NCI-H748 treated with DMSO at 0.1 percent for 48 hours (cell line): ENCODE results near the gene SPECC1.

Source experiments
- DNase-seq: peaks from one replicate; lab custom pipeline; 2025; lab: John Stamatoyannopoulos, UW

Gene SPECC1

DNA sequence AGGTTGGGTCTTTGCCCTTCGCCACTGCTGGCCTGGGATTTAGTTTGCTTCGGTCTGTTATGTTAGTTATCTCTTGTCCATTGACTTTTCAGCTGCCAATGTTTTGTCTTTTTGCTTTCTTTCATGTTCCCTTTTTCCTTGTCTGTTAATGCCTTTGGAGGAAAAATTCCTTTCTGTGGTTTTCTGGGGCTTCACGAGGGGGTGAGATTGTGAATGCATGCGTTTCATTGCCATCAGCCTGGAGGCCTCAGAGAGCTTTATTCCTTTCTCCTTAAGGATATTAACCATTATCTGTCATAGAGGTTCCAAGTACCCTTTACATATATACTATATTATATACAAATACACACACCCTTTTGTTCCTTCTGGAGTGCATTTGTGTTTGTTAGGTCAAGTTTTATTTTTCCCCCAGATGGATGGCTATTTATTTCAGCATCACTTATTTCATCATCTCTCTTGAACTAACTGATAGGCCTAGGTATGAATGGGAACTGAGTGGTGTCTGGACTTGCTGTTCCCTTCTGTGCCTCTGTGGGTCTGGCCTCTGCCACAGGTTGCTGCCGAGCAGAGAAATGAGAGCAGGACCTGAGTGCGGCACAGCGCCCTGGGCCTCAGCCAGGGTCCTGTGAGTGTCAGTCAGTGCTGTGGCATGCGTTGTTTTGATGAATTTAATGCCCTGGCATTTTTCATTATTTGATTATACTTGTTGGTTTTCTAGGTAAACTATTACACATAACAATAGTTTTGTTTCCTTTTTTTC, 264.8 kb downstream of the SPECC1 start:
- DNase-seq, result no peak

DNA sequence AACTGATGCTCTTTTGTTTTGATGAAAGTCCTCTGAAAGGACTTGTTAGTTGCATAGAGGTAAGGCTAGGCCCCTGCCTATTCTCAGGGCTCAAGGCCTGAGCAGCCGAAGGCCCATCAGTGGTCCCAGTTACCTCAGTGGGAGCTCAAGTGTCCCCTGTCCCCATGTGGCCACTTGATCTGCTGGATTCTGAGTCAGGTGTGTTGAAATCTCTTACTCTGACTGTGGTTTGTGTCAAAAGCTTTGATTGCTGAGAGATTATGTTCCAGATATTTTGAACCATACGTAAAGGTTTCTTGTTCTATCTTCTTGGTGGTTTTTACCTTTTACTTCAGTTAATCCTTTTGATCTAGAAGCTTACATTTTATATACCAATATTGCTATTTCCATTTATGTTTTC, 266.5 kb downstream of the SPECC1 start:
- DNase-seq, result no peak

DNA sequence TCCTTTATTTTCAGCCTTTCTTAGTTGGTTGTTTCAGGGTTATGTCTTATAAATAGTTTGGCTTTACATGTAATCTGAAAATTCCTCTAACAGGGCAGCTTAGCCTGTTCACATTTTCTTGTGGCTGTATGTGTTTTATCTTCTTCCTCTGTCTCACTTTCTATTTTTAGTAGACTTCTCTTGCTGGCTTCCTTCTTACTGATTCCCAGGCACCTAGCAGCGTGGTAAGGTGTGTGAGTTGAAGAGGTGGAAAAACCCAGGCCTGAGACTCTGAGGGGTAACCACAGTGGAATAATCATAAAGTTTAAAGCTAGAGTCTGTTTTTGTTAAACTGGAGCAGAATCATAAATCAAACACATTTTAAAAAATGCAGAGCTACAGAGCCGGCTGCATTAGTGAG, 267.3 kb downstream of the SPECC1 start:
- no peak for DNase-seq

DNA sequence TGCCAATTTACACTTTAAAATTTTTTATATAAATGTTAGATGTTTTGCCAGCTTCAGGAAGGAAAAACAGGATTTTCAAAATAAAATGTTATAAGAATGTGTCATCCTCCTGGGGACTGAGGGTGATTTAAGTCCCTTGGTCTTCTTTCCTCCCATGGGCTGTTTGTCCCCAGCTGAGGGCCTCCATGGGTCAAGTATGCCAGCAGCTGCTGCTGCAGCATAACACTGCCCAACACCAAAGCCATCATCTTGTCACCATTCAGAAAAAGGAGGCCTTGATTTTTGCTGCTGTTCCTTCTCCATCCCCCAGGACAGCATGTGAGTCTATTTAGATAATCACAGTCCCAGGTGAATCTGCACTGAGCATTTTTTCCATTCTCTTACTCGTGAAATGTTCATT, 269.6 kb downstream of the SPECC1 start:
- DNase-seq, result no peak

DNA sequence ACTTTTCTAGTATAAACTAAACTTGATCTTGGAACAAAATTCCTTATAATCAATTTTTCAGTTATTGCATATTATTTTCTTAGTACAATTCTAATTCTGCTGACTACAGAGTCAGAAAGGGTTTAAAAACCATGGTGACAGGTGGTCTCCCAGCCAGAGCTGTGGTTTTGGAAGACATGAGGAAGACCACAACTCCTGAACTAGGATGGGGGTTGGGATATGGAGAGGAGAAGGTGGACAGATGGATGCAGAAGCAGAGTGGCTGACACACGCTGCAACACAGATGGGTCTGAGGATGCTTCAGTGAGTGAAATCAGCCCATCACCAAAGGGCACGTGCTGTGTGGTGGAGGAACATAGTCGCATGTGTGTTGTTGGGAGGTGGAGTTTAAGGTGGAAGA, 270.5 kb downstream of the SPECC1 start:
- DNase-seq, result no peak

DNA sequence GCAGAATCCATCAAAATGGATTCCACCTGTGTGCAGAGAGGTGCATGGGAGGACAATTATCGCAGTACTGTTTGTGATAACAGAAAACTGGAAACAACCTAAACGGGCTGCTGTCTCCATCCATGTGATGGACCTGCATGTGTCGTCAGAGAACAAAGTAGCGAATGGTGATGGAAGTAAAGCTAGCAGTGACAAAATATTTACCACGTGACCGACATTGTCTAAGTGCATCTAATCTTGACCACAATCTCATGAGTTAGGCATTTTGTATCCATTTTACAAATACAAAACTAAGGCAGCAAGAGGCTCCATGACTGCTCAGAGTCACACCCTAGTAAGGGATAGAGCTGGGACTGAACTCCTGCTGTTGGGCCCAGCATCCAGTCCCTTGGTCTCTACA, 270.9 kb downstream of the SPECC1 start:
- DNase-seq, result no peak

DNA sequence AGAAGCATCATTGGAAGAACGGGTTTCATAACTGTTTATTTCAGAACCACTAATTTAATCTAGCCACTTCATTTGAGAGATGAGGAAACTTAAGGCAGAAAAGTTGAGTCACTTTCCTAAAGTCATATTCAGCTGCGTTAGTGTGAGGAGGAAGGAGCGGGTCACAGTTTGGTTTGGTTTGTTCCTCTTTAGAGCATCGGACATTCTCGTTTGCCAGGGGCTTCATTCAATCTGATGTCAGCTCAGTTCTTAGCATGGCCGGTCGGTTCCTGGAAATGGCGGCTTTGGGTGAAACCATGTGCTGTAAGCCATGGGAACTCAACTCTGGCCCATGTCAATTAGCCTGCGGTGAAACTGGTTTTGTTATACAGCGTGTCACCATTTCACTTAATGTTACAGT, 271.7 kb downstream of the SPECC1 start:
- no peak for DNase-seq

DNA sequence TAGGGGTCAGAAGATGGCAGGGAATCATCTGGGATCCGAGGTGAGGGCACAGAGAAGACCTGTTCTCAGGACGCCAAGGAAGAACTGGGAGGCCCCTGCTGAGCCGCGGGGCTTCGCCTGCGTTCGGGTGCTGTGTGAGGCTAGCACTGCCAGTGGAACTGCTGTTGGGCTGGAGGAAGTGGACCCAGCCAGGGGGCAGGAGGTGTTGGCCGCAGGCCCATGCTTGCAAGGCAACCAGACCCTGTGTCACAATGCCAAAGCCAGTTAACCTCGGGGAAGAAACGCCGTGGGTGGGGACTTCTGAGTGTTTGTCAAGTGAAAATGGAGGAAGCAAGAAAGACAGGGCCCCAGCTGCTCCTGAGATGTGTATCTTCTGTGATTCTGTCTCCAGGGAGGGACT, 272.7 kb downstream of the SPECC1 start:
- no peak for DNase-seq

DNA sequence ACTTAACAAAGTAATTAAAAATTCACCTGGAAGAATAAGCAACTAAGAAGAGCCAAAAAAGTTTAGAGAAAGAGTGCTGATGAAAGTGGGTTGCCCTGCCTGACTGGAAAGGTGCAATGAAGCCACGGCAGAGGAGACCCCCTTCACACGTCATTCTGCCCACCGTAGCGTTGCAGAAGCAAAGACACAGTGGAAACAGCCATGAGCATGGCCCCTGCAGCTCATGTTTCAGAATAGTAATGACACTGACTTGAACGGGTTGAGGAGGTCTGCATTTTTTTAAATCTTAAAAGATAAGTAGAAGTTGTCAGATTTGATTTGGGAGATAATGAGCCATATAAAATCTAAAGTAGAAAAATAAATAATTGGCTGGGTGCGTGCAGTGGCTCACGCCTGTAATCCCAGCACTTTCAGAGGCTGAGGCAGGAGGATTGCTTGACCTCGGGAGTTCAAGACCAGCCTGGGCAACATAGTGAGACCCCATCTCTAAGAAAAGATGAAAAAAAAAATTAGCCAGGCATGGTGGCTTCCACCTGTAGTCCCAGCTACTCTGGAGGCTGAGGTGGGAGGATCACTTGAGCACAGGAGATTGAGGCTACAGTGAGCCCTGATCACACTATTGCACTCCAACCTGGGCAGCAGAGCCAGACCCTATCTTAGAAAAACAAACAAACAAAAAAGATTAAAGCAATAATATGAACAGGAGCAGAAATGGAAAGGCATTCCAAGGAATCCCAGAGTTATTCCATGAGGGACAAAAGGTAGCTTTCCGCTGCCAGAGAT, 273.6 kb downstream of the SPECC1 start:
- DNase-seq, result no peak

DNA sequence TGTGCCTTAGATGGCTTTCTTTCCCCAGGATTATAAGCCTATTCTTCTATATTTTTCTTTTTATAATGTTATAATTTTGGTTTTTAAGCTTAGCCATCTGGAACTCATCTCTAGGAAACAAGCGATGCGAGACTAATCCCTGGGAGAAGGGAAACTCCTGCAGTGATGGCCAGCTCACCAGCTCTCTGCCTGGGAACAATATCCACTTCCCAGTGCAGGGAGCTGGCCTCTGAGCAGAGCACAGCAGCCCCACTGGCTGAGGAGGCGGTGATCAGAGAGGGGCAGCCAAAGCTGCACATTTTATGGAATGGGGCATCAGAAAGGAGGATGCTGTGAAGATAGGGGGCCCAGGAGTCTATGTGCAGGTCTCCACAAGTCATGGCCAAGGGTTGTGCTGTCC, 274.9 kb downstream of the SPECC1 start:
- DNase-seq, result no peak

DNA sequence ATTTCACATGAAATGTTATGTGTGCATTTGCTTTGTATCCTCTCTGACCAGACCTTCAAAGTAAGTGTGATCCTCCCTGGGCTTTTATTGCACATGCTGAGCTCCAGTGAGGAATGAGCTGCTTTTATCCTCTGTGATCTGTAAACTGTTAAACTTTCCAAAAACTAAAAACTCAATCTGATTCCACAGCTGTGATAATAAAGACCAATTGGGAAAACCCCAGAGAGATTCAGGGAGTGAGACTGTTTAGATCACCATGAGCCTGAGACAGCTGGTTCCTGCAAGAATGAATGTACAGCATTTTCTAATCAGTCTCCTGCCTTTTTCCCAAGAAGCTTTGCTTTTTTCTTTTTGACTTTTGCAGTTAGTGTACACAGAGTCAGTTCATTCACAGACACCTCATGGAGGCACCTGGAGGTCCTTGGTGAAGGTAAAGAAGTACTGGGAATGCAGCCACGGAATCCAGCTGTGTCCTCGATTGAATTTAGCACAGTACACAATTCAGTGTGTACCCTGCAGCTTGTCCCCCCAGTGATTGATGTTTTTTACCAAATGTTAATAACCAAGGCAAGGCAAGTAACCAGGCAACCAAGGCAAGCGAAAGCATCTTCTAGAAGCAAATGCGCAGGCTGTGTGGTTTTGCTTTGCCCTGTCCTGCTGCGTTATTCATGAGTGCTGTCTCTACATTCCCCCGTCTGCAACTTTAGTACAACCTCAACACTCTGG, 275.6 kb downstream of the SPECC1 start:
- DNase-seq, result no peak

DNA sequence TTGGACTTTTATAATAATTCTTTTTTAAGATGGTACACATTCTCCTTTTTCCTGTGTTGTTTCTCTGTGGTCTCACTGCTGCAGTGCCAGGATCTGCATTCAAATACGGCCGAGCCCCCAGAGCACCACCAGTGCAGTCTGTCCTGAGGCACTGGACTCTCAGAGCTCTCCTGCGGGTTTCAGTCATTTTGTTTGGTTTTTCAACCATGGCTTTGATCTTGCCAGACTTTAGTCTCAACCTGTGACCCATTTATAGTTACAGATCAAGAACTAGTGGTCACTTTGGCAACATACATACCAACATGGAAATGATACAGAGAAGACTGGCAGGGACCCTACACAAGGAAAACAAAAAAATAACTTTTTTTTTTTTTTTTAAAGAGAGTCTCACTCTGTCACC, 280.8 kb downstream of the SPECC1 start:
- DNase-seq, result no peak

DNA sequence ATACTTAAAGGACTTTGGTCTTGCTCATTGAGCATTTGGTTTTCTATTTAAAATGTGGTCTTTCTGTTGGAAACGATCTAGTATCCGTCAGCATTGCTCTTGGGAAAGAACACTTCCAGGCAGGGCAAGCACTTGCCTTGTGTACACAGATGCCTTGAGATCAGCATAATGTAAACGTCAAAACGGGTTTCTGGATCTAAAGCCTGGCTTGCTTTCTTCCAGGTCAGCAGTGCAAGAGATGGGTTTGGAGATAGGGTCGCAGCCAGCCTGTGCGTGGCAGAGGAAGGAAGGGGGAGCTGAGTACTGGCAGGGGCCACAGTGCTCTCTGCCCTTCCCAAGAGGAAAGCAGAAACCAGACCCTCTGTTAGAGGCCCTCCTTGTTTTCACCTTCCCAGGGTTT, 282.7 kb downstream of the SPECC1 start:
- DNase-seq, result no peak

DNA sequence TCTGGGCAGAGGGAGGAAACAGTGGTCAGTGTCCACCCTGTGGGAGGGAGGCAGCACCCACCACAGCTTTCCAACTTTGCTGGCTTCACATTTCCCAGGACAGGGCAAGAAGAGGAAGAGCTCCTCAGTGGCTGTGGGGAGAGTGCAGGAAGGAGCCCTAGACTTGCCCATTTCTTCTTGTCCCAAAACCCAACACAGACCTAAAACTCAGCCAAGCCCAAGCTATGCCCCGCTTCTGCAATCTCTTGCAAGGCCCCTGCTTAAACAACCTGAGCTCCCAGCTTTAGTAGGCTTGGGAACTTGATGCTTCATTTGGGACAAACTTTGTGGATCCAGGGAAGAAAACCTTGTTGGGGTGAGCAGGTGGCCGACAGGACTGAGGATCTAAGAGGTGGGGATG, 284.3 kb downstream of the SPECC1 start:
- no peak for DNase-seq

DNA sequence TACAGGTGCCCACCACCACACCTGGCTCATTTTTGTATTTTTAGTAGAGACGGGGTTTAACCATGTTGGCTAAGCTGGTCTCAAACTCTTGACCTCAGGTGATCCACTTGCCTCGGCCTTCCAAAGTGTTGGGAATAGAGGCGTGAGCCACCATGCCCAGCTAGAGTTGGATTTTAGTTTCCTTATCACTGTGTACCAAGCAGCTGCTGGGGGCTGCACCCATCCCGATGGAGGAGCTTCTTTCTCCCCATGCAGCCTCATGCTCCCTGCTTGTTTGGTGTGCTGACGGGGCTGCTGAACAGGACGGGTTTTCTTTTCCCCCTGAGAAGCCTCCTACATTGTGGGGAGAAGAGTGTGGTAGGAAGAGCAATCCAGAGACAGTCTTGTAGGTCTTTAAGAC, 285.0 kb downstream of the SPECC1 start:
- DNase-seq, result no peak

DNA sequence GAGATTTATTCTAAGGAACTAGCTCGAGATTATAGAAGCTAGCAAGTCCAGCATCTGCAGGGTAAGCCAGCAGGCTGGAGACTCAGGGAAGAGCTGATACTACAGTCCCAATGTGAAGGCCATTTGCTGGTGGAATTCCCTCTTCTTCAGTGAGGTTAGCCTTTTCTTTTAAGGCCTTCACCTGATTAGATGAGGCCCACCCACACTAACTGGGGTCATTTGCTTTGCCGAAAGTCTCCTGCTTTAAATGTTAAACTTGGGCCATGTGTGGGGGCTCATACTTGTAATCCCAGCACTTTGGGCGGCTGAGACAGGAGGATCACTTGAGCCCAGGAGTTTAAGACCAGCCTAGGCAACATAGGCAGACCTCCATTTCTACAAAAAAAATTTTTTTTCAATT, 289.9 kb downstream of the SPECC1 start:
- DNase-seq, result no peak

DNA sequence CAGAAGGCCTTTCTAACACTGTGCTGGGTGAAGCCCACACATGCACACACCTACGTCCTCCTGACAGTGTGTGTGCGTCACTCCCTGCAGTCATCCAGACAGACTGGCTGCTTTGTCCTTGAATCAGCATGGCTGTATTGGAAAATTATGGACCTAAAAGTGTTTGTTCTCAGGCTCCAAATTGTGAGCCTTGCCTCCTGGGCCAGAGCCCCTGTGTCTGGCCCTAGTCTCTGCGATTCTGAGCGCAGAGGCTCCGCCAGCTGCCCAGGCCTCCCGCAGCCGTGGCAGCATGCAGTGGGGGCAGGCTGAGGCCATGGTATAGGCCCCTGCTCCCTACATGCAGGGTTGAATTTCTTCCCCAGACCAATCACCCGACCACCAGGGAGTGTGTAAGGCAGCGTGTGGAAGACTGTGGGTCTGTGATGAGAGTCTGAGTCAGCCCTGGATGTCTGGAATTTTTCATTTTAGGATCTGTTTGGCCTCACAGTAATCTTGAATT, 291.3 kb downstream of the SPECC1 start:
- DNase-seq, result no peak

DNA sequence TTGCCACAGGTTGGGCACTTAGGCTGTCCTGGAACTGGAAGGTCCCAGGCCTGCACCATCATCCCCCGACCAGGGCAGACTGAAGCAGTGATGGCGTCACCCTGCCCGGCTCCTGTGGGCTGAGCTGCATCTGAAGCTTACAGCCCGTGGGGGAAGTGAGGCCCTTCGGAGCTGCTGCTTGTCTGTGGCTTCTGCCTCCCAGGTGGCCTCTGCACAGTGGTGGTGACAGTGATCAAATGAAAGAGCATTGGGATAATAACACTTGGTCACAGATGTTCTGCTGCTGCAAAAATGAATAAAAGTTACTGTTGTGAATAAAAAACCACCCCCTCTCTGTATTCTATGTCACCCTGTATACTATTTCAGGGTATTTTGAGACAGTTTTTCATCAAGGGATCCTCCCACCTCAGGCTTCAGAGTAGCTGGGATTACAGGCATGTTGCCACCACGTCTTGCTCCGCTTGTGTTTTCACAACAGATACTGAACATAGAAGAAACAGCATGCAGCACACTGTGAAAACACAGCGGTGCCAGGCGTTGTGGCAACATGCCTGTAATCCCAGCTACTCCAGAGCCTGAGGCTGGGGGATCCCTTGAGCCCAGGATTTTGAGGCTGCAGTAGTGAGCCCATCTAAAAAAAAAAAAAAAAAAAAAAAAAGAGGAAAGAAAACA, 293.2 kb downstream of the SPECC1 start:
- no peak for DNase-seq

DNA sequence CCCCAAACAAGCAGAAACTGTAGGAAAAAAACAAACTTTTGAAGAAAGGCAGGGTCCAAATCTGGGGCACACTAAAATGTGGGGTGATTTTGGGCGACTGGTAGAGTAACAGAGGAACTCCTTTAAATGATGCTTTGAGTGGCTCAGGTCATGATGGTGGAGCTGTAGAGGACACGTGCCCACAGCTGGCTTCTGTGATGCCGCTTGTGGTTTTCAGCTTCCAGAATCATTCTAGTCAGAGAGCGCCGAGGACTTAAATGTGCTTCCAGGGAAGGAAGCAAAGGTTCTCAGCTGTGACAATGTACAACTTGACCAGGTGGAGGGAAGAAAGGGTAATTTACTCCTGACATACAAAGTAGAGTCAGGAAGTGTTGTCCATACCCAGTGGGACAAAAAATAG, 295.8 kb downstream of the SPECC1 start:
- no peak for DNase-seq

DNA sequence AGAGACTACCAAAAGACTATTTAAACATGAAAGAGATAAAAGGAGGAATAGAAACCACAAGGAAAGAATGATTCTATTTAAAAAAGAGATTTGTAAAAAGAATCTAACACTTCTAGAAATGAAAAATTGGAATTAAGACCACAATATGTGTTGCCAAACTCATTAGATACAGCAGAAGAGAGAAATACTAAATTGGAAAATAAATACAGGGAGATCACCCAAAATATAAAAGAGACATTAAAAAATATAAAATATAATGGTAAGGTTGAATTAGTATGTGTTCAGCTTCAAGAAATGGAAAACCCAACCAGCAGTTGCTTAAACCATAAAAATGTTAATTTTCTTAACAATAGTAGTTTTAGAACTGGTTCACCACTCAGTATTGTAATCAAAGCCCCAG, 297.8 kb downstream of the SPECC1 start:
- DNase-seq, result no peak

DNA sequence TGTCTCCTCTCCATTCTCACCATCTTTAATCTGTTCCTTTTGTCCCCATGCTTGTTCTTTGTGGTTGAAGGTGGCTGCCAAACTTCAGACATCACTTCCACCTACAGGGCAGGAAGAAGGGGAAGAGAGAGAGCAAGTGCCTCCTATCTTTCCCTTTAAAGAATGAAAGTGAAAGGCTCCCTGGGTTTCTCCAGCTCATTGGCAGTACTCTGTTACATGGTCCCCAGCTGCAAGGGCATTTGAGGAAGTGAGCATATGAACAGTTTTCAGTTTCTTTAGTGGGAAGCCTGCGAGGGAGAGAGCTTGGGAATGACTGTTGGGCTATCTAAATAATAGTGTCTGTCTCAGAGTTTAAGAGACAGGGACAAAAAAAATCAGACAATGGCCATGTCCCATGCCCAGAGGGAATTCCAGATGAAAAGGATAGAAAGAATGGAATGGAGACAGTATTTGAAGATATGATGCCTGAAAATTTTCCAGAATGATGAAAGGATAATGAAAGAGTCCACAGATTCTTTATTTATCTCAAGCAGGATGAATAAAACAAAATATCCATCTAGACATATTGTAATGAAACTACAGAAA, 298.3 kb downstream of the SPECC1 start:
- no peak for DNase-seq

DNA sequence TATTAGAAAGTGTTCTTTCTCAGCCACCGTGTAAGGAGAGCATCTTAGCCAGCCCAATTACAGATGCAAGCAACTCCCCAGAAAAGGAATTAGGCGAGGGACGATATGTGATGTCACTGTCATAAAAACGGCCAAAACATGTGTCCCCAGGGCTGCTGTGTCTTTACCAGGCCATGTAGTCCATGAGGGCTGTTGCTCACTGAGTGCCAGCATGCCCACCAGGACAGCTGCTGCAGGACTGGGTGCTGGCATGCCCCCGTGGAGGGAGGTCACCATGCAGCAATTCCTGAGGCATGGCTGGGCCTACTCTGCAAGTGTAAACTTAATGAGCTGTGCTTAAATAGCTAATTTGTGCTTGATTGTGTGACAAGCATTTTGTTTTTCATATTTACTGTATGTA, 301.3 kb downstream of the SPECC1 start:
- no peak for DNase-seq
